SK-N-SH treated with all-trans-retinoic acid at 6 μM for 48 hours (cell line): ENCODE results near the gene PPP1R12B.
A peak's percentile ranks its signal among the peaks of the same experiment; 100 is the strongest.

Experiments used
- ATAC-seq: fragments of 200-7000 bp; cut with Tn5 transposase; 3 replicates; pipeline ENCODE4 v1.9.1; 2020; ENCODE audit warnings: mild to moderate bottlenecking, moderate library complexity
- ARNTL ChIP-seq: fragments of 450-650 bp; formaldehyde crosslinking; IDR thresholded peaks from 2 replicates; pipeline ENCODE4 v1.5.0; 2020; ENCODE audit warnings: low read depth, mild to moderate bottlenecking, moderate library complexity, borderline replicate concordance
- BACH2 ChIP-seq: fragments of 250-450 bp; sonication (Bioruptor Pico); IDR thresholded peaks from 2 replicates; pipeline ENCODE4 v1.9.0; 2021; ENCODE audit warnings: mild to moderate bottlenecking, borderline replicate concordance
- CSDC2 ChIP-seq: fragments of 250-450 bp; sonication (Bioruptor Pico); IDR thresholded peaks from 2 replicates; pipeline ENCODE4 v1.5.0; 2020; ENCODE audit warnings: mild to moderate bottlenecking, moderate library complexity
- ESRRG ChIP-seq: fragments of 250-450 bp; sonication (Bioruptor Pico); IDR thresholded peaks from 2 replicates; pipeline ENCODE4 v1.6.1; 2021; ENCODE audit warnings: mild to moderate bottlenecking
- GLIS3 ChIP-seq: fragments of 250-450 bp; sonication (Bioruptor Pico); IDR thresholded peaks from 2 replicates; pipeline ENCODE4 v1.5.0; 2020; ENCODE audit warnings: mild to moderate bottlenecking, moderate library complexity
- ISL1 ChIP-seq: fragments of 250-450 bp; sonication (Bioruptor Pico); IDR thresholded peaks from 2 replicates; pipeline ENCODE4 v2.1.2; 2022; ENCODE audit warnings: mild to moderate bottlenecking, moderate library complexity
- OSR1 ChIP-seq: fragments of 250-450 bp; sonication (Bioruptor Pico); IDR thresholded peaks from 2 replicates; pipeline ENCODE4 v1.8.0; 2022; ENCODE audit warnings: moderate library complexity, mild to moderate bottlenecking, inconsistent platforms
- PPARA ChIP-seq: fragments of 250-450 bp; sonication (Bioruptor Pico); IDR thresholded peaks from 2 replicates; pipeline ENCODE4 v1.5.0; 2020; ENCODE audit warnings: mild to moderate bottlenecking, borderline replicate concordance
- RARB ChIP-seq: fragments of 250-450 bp; sonication (Bioruptor Pico); IDR thresholded peaks from 2 replicates; pipeline ENCODE4 v1.8.0; 2021; ENCODE audit warnings: mild to moderate bottlenecking, moderate library complexity
- SNAI2 ChIP-seq: fragments of 250-450 bp; sonication (Bioruptor Pico); IDR thresholded peaks from 2 replicates; pipeline ENCODE4 v1.5.0; 2020; ENCODE audit warnings: mild to moderate bottlenecking, moderate library complexity
- TCF4 ChIP-seq: fragments of 250-450 bp; sonication (Bioruptor Pico); IDR thresholded peaks from 2 replicates; pipeline ENCODE4 v1.8.0; 2021; ENCODE audit warnings: mild to moderate bottlenecking, moderate library complexity, borderline replicate concordance
- TOX ChIP-seq: fragments of 250-450 bp; sonication (Bioruptor Pico); IDR thresholded peaks from 2 replicates; pipeline ENCODE4 v1.8.0; 2021; ENCODE audit warnings: mild to moderate bottlenecking, moderate library complexity, borderline replicate concordance
- ZC3H10 ChIP-seq: fragments of 250-450 bp; sonication (Bioruptor Pico); IDR thresholded peaks from 2 replicates; pipeline ENCODE4 v1.5.1; 2021; ENCODE audit warnings: mild to moderate bottlenecking, moderate library complexity
- ZFP3 ChIP-seq: fragments of 250-450 bp; sonication (Bioruptor Pico); IDR thresholded peaks from 2 replicates; pipeline ENCODE4 v1.5.0; 2020; ENCODE audit warnings: mild to moderate bottlenecking, moderate library complexity
- ZFP30 ChIP-seq: fragments of 450-650 bp; formaldehyde crosslinking; IDR thresholded peaks from 2 replicates; pipeline ENCODE4 v1.5.0; 2022; ENCODE audit warnings: mild to moderate bottlenecking, moderate library complexity
- ZNF565 ChIP-seq: fragments of 450-650 bp; formaldehyde crosslinking; conservative IDR thresholded peaks from 2 replicates; pipeline ENCODE4 v1.5.0; 2020; ENCODE audit warnings: low read depth, mild to moderate bottlenecking, moderate library complexity
- ZNF70 ChIP-seq: fragments of 450-650 bp; formaldehyde crosslinking; IDR thresholded peaks from 2 replicates; pipeline ENCODE4 v1.5.0; 2020; ENCODE audit warnings: mild to moderate bottlenecking, moderate library complexity
- ZNF8 ChIP-seq: fragments of 450-650 bp; formaldehyde crosslinking; IDR thresholded peaks from 2 replicates; pipeline ENCODE4 v1.5.0; 2020; ENCODE audit warnings: mild to moderate bottlenecking, moderate library complexity
- TF ChIP-seq, protein P1 (sequence below): fragments of 250-450 bp; sonication (Bioruptor Pico); IDR thresholded peaks from 2 replicates; pipeline ENCODE4 v1.5.1; 2021; ENCODE audit warnings: mild to moderate bottlenecking, moderate library complexity
- TF ChIP-seq, protein P2 (sequence below): fragments of 250-450 bp; sonication (Bioruptor Pico); IDR thresholded peaks from 2 replicates; pipeline ENCODE4 v1.8.0; 2020; ENCODE audit warnings: mild to moderate bottlenecking, moderate library complexity, borderline replicate concordance
- TF ChIP-seq, protein P3 (sequence below): fragments of 250-450 bp; sonication (Bioruptor Pico); IDR thresholded peaks from 2 replicates; pipeline ENCODE4 v1.8.0; 2021; ENCODE audit warnings: low read depth, mild to moderate bottlenecking, moderate library complexity, borderline replicate concordance
- TF ChIP-seq, protein P4 (sequence below): fragments of 250-450 bp; sonication (Bioruptor Pico); IDR thresholded peaks from 2 replicates; pipeline ENCODE4 v1.5.1; 2020; ENCODE audit warnings: low read depth, mild to moderate bottlenecking, moderate library complexity
- TF ChIP-seq, protein P5 (sequence below): fragments of 250-450 bp; sonication (Bioruptor Pico); IDR thresholded peaks from 2 replicates; pipeline ENCODE4 v1.5.0; 2020; ENCODE audit warnings: mild to moderate bottlenecking, moderate library complexity

The PPP1R12B gene

DNA sequence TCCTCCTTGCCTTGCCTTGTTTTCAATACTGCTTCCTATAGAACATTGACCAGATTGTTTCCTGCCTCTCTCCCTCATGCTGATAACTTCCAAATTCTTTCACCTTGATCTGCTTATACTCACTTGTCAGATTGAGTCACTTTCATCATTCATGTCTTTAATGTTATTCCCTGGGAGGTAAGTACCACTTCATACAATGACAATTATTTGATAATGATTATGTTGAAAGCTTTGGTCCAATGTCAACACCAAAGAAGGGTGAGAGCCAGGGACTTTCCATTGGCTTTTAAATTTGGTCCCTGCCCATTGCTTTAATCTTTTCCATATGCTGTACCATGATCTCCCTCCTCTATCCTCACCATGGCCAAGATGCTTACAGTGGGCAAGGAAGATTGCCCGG lies 224.4 kb downstream of the PPP1R12B start:
- TF ChIP-seq PPARA (CRISPR knock-in tag): no peak
- no peak for TF ChIP-seq ZNF565 (CRISPR knock-in tag)
- TF ChIP-seq BACH2: no peak
- TF ChIP-seq CSDC2 (CRISPR knock-in tag): no peak
- peak; percentile 88 for TF ChIP-seq TOX
- TF ChIP-seq RARB: 0 out of 2 replicates have a peak, but pooled peaks have one; percentile 54
- TF ChIP-seq, protein P1, sequence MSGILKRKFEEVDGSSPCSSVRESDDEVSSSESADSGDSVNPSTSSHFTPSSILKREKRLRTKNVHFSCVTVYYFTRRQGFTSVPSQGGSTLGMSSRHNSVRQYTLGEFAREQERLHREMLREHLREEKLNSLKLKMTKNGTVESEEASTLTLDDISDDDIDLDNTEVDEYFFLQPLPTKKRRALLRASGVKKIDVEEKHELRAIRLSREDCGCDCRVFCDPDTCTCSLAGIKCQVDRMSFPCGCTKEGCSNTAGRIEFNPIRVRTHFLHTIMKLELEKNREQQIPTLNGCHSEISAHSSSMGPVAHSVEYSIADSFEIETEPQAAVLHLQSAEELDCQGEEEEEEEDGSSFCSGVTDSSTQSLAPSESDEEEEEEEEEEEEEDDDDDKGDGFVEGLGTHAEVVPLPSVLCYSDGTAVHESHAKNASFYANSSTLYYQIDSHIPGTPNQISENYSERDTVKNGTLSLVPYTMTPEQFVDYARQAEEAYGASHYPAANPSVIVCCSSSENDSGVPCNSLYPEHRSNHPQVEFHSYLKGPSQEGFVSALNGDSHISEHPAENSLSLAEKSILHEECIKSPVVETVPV (CRISPR knock-in tag): no peak
- no peak for TF ChIP-seq SNAI2 (CRISPR knock-in tag)
- TF ChIP-seq, protein P2, sequence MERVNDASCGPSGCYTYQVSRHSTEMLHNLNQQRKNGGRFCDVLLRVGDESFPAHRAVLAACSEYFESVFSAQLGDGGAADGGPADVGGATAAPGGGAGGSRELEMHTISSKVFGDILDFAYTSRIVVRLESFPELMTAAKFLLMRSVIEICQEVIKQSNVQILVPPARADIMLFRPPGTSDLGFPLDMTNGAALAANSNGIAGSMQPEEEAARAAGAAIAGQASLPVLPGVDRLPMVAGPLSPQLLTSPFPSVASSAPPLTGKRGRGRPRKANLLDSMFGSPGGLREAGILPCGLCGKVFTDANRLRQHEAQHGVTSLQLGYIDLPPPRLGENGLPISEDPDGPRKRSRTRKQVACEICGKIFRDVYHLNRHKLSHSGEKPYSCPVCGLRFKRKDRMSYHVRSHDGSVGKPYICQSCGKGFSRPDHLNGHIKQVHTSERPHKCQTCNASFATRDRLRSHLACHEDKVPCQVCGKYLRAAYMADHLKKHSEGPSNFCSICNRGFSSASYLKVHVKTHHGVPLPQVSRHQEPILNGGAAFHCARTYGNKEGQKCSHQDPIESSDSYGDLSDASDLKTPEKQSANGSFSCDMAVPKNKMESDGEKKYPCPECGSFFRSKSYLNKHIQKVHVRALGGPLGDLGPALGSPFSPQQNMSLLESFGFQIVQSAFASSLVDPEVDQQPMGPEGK (CRISPR knock-in tag): no peak
- TF ChIP-seq GLIS3 (CRISPR knock-in tag): no peak
- TF ChIP-seq ZNF70 (CRISPR knock-in tag): no peak
- no peak for TF ChIP-seq ZFP30 (CRISPR knock-in tag)
- TF ChIP-seq ESRRG (CRISPR knock-in tag): no peak
- TF ChIP-seq, protein P3, sequence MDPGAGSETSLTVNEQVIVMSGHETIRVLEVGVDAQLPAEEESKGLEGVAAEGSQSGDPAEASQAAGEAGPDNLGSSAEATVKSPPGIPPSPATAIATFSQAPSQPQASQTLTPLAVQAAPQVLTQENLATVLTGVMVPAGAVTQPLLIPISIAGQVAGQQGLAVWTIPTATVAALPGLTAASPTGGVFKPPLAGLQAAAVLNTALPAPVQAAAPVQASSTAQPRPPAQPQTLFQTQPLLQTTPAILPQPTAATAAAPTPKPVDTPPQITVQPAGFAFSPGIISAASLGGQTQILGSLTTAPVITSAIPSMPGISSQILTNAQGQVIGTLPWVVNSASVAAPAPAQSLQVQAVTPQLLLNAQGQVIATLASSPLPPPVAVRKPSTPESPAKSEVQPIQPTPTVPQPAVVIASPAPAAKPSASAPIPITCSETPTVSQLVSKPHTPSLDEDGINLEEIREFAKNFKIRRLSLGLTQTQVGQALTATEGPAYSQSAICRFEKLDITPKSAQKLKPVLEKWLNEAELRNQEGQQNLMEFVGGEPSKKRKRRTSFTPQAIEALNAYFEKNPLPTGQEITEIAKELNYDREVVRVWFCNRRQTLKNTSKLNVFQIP (CRISPR knock-in tag): 0 out of 2 replicates have a peak, but pooled peaks have one; percentile 35
- TF ChIP-seq ZFP3 (CRISPR knock-in tag): no peak
- no peak for TF ChIP-seq OSR1 (CRISPR knock-in tag)
- 0 out of 2 replicates have a peak, but pooled peaks have one; percentile 17 for TF ChIP-seq ZC3H10
- TF ChIP-seq ZNF8: no peak
- TF ChIP-seq TCF4 (CRISPR knock-in tag): no peak; the same call in 1 of the 2 replicates
- peak; percentile 84 for TF ChIP-seq ISL1 (CRISPR knock-in tag)
- TF ChIP-seq, protein P4, sequence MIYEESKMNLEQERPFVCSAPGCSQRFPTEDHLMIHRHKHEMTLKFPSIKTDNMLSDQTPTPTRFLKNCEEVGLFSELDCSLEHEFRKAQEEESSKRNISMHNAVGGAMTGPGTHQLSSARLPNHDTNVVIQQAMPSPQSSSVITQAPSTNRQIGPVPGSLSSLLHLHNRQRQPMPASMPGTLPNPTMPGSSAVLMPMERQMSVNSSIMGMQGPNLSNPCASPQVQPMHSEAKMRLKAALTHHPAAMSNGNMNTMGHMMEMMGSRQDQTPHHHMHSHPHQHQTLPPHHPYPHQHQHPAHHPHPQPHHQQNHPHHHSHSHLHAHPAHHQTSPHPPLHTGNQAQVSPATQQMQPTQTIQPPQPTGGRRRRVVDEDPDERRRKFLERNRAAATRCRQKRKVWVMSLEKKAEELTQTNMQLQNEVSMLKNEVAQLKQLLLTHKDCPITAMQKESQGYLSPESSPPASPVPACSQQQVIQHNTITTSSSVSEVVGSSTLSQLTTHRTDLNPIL (CRISPR knock-in tag): no peak
- TF ChIP-seq, protein P5, sequence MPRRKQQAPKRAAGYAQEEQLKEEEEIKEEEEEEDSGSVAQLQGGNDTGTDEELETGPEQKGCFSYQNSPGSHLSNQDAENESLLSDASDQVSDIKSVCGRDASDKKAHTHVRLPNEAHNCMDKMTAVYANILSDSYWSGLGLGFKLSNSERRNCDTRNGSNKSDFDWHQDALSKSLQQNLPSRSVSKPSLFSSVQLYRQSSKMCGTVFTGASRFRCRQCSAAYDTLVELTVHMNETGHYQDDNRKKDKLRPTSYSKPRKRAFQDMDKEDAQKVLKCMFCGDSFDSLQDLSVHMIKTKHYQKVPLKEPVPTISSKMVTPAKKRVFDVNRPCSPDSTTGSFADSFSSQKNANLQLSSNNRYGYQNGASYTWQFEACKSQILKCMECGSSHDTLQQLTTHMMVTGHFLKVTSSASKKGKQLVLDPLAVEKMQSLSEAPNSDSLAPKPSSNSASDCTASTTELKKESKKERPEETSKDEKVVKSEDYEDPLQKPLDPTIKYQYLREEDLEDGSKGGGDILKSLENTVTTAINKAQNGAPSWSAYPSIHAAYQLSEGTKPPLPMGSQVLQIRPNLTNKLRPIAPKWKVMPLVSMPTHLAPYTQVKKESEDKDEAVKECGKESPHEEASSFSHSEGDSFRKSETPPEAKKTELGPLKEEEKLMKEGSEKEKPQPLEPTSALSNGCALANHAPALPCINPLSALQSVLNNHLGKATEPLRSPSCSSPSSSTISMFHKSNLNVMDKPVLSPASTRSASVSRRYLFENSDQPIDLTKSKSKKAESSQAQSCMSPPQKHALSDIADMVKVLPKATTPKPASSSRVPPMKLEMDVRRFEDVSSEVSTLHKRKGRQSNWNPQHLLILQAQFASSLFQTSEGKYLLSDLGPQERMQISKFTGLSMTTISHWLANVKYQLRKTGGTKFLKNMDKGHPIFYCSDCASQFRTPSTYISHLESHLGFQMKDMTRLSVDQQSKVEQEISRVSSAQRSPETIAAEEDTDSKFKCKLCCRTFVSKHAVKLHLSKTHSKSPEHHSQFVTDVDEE: 0 out of 2 replicates have a peak, but pooled peaks have one; percentile 27
- no peak for TF ChIP-seq ARNTL
- peak; percentile 4; the same call in 1 of the 3 replicates for ATAC-seq

DNA sequence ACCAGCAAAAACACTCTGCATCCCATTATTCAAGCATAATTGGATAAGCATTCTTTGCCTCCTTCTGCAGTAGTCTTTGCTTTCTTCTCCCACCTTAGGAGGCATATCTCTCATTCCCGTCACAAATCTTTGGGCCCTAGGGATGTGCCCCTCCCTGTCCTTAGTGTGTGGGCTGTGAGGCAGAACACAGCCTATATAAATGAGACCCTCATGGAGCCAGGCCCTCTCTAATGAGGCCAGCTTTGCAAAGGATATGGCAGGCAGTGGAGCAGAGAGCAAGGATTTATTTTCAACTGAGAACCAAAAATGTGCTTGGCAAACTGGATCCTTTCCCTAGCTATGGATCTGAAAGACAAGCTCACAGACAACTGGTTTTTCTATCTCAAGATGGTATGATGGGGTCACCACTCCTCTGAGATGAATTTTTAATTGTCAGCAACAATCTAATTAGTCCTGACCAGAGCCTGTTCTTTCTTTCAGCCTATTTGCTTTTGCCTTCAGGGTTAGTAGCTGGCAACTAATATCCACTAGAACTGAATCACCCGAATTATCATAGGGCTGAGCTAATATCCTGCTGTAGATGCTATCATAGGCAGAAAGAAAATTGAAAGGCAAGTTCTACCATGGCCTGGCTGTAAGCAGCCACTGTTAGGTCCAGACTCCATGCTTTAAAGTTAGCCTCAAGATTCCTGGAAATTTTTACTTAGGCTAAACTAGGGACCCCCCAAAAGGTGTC lies 227.6 kb downstream of the PPP1R12B start:
- TF ChIP-seq CSDC2 (CRISPR knock-in tag) (peak; percentile 38; the same call in 1 of the 2 replicates), ISL1 (CRISPR knock-in tag) (peak; percentile 72), BACH2 (no peak), ZFP3 (CRISPR knock-in tag) (0 out of 2 replicates have a peak, but pooled peaks have one; percentile 65), ZC3H10 (peak; percentile 47; the same call in 1 of the 2 replicates), TCF4 (CRISPR knock-in tag) (peak; percentile 91; the same call in 1 of the 2 replicates), PPARA (CRISPR knock-in tag) (no peak), ZNF70 (CRISPR knock-in tag) (peak; percentile 7; the same call in 1 of the 2 replicates), SNAI2 (CRISPR knock-in tag) (peak; percentile 77; the same call in 1 of the 2 replicates), GLIS3 (CRISPR knock-in tag) (peak; percentile 90), ZFP30 (CRISPR knock-in tag) (peak; percentile 21; the same call in 1 of the 2 replicates), RARB (no peak), ZNF8 (peak; percentile 37; the same call in 1 of the 2 replicates)
- TF ChIP-seq, protein P2 (CRISPR knock-in tag): peak; percentile 10; the same call in 1 of the 2 replicates
- TF ChIP-seq, protein P5: peak; percentile 96
- TF ChIP-seq, all 23 proteins: peak for 12
- peak; percentile 47 for ATAC-seq
